ENCODE measurements around the gene CCDC187. TPM values are rescaled to one million over a fixed set of nuclear protein-coding genes. Genes with fewer than 3 reads are reported as not detected.

CCDC187 gene
- total RNA-seq, 1 experiment from 2014 or later = not detected

GRCh38 chr9:136304456-136304855 is 562 bp upstream of the CCDC187 start:
- CTCF ChIA-PET = no interaction called here
- no peaks in the 10 kb centered on the region for H3K36me3 Mint-ChIP-seq (ENCODE audit: insufficient read depth, unreplicated experiment)
- TF ChIP-seq CTCF (IDR thresholded peaks at IDR 0.05; ENCODE audit: unreplicated experiment) = no peak

GRCh38 chr9:136303066-136303824 is 649 bp downstream of the CCDC187 start:
- CTCF ChIA-PET = no interaction called here
- H3K4me3 Mint-ChIP-seq (ENCODE audit: unreplicated experiment) = no peak overlapping the region
- no peaks in the 10 kb centered on the region for H3K36me3 Mint-ChIP-seq (ENCODE audit: insufficient read depth, unreplicated experiment)
- intact Hi-C loops (cut with micrococcal nuclease) = no loop called here
- POLR2A ChIA-PET = no interaction called here
- TF ChIP-seq CTCF (IDR thresholded peaks at IDR 0.05; ENCODE audit: unreplicated experiment) = no peak
- no peaks in the 10 kb centered on the region for H3K9me3 Mint-ChIP-seq (ENCODE audit: unreplicated experiment)
- BruUV-seq (replicated peaks) = no TSS peak
- peaks cover 8% of the 10 kb centered on the region for H3K27me3 Mint-ChIP-seq (ENCODE audit: insufficient read depth, unreplicated experiment)
- no peak for DNase-seq (ENCODE audit: unreplicated experiment)
- H3K4me1 Mint-ChIP-seq (ENCODE audit: insufficient read depth, unreplicated experiment) = no peaks in the 10 kb centered on the region
- no peak overlapping the region for H3K27ac Mint-ChIP-seq (ENCODE audit: low read depth, unreplicated experiment)

More at GRCh38 chr9:136304456-136304855, 562 bp upstream of the CCDC187 start:
- H3K9me3 Mint-ChIP-seq (ENCODE audit: unreplicated experiment) = no peaks in the 10 kb centered on the region
- H3K4me3 Mint-ChIP-seq (ENCODE audit: unreplicated experiment) = no peak overlapping the region
- DNase-seq (ENCODE audit: unreplicated experiment) = no peak
- POLR2A ChIA-PET = no interaction called here
- peaks cover 8% of the 10 kb centered on the region for H3K27me3 Mint-ChIP-seq (ENCODE audit: insufficient read depth, unreplicated experiment)
- no peaks in the 10 kb centered on the region for H3K4me1 Mint-ChIP-seq (ENCODE audit: insufficient read depth, unreplicated experiment)
- intact Hi-C loops (cut with micrococcal nuclease) = no loop called here
- H3K27ac Mint-ChIP-seq (ENCODE audit: low read depth, unreplicated experiment) = no peak overlapping the region
- no TSS peak for BruUV-seq (replicated peaks)

GRCh38 chr9:136302527-136302926 is 1.4 kb downstream of the CCDC187 start:
- POLR2A ChIA-PET = no interaction called here
- H3K27ac Mint-ChIP-seq (ENCODE audit: low read depth, unreplicated experiment) = no peak overlapping the region
- intact Hi-C loops (cut with micrococcal nuclease) = no loop called here
- H3K27me3 Mint-ChIP-seq (ENCODE audit: insufficient read depth, unreplicated experiment) = peaks cover 8% of the 10 kb centered on the region
- no peak for DNase-seq (ENCODE audit: unreplicated experiment)
- H3K9me3 Mint-ChIP-seq (ENCODE audit: unreplicated experiment) = no peaks in the 10 kb centered on the region
- no peaks in the 10 kb centered on the region for H3K36me3 Mint-ChIP-seq (ENCODE audit: insufficient read depth, unreplicated experiment)
- no TSS peak for BruUV-seq (replicated peaks)
- no peak for TF ChIP-seq CTCF (IDR thresholded peaks at IDR 0.05; ENCODE audit: unreplicated experiment)
- no peak overlapping the region for H3K4me3 Mint-ChIP-seq (ENCODE audit: unreplicated experiment)
- CTCF ChIA-PET = no interaction called here
- H3K4me1 Mint-ChIP-seq (ENCODE audit: insufficient read depth, unreplicated experiment) = no peaks in the 10 kb centered on the region

GRCh38 chr9:136300866-136301265 is 3.0 kb downstream of the CCDC187 start:
- CTCF ChIA-PET = interaction anchor here (0.9 to 1.0 kb wide), 2 partner anchors 11 to 132 kb away, joined by 3 read pairs; no protein-coding TSS in a partner anchor
- POLR2A ChIA-PET = no interaction called here
- no peak for TF ChIP-seq CTCF (IDR thresholded peaks at IDR 0.05; ENCODE audit: unreplicated experiment)
- Mint-ChIP-seq H3K9me3 (ENCODE audit: unreplicated experiment) (no peaks in the 10 kb centered on the region), H3K4me3 (ENCODE audit: unreplicated experiment) (no peak overlapping the region), H3K27me3 (ENCODE audit: insufficient read depth, unreplicated experiment) (peaks cover 8% of the 10 kb centered on the region), H3K27ac (ENCODE audit: low read depth, unreplicated experiment) (no peak overlapping the region), H3K36me3 (ENCODE audit: insufficient read depth, unreplicated experiment) (no peaks in the 10 kb centered on the region), H3K4me1 (ENCODE audit: insufficient read depth, unreplicated experiment) (peaks cover 5% of the 10 kb centered on the region)
- intact Hi-C loops (cut with micrococcal nuclease) = no loop called here
- no TSS peak for BruUV-seq (replicated peaks)
- no peak for DNase-seq (ENCODE audit: unreplicated experiment)

All from MCF 10A (cell line).